BLaER1 (cell line): Measurements from ENCODE around the gene ZC3H7A.

Source experiments
- H3K27ac ChIP-seq: shearing (Covaris generic); formaldehyde crosslinking; 2 replicates; pipeline ENCODE4 v1.8.1; 2022
- H3K27me3 ChIP-seq: shearing (Covaris generic); formaldehyde crosslinking; 2 replicates; pipeline ENCODE4 v1.8.1; 2022
- H3K36me3 ChIP-seq: shearing (Covaris generic); formaldehyde crosslinking; 2 replicates; pipeline ENCODE4 v1.8.1; 2022
- H3K4me1 ChIP-seq: shearing (Covaris generic); formaldehyde crosslinking; 2 replicates; pipeline ENCODE4 v1.8.1; 2022
- H3K4me2 ChIP-seq: shearing (Covaris generic); formaldehyde crosslinking; 2 replicates; pipeline ENCODE4 v1.8.1; 2022
- H3K4me3 ChIP-seq: shearing (Covaris generic); formaldehyde crosslinking; 2 replicates; pipeline ENCODE4 v1.8.1; 2022
- H3K9ac ChIP-seq: shearing (Covaris generic); formaldehyde crosslinking; 2 replicates; pipeline ENCODE4 v1.8.1; 2022
- H3K9me3 ChIP-seq: shearing (Covaris generic); formaldehyde crosslinking; 2 replicates; pipeline ENCODE4 v1.8.1; 2022
- H4K20me1 ChIP-seq: shearing (Covaris generic); formaldehyde crosslinking; 2 replicates; pipeline ENCODE4 v1.8.1; 2022
- Cebpa-rat ChIP-seq: shearing (Covaris generic); IDR thresholded peaks from 2 replicates; pipeline ENCODE4 v1.8.1; 2022

Gene ZC3H7A

DNA sequence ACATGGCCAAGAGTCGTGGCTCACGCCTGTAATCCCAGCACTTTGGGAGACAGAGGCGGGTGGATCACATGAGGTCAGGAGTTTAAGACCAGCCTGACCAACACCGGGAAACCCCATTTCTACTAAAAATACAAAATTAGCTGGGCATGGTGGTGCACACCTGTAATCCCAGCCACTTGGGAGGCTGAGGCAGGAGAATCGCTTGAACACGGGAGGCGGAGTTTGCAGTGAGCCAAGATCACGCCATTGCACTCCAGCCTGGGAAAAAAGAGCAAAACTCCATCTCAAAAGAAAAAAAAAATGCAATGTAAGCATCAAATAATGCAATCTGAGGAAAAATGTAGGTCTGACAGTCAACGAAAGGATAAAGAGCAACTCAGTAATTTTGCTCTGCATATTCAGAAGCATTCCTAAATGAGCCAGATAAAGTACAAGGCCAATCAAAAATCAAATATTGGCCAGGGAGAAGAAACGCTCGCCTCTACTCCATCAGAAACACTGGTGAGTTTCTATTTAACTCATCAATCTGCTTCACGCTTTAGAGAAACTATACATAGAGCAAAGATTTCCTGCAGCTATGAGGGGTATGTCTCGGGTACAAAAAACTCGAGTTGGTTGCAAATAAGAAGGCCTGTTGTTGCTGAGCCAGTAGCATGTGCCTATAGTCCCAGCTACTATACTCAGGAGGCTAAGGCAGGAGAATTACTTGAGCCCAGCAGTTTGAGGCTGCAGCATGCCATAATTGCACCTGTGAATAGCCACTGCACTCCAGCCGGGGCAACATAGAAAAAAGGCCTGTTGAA lies 58.1 kb downstream of the ZC3H7A start:
- peaks cover 80% of the 10 kb centered on the region for H3K4me1 ChIP-seq
- no peaks in the 10 kb centered on the region for H3K9me3 ChIP-seq
- H3K4me3 ChIP-seq, result no peak overlapping the region
- no peak for TF ChIP-seq Cebpa-rat
- H3K4me2 ChIP-seq, result peak overlapping the region; percentile 84
- no peaks in the 10 kb centered on the region for H3K27me3 ChIP-seq
- H3K27ac ChIP-seq, result no peak overlapping the region
- peaks cover 83% of the 10 kb centered on the region for H4K20me1 ChIP-seq
- no peak overlapping the region for H3K9ac ChIP-seq
- peaks cover 44% of the 10 kb centered on the region for H3K36me3 ChIP-seq

DNA sequence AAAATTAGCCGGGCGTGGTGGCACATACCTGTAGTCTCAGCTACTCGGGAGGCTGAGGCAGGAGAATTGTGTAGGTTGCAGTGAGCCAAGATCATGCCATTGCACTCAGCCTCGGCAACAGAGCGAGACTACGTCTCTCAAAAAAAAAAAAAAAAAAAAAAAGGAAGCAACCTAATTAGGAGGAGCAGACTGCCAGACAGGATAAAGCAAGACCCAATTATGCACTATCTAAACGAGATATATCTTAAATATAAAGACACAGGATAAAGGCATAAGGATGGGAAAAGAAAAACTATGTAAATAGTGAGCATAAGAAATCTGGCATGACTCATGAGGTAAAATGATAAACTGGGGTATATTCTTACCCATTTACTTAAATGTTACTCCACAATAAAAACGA lies 59.3 kb downstream of the ZC3H7A start:
- peaks cover 83% of the 10 kb centered on the region for H4K20me1 ChIP-seq
- no peak overlapping the region for H3K4me2 ChIP-seq
- peaks cover 53% of the 10 kb centered on the region for H3K36me3 ChIP-seq
- H3K9me3 ChIP-seq, result no peaks in the 10 kb centered on the region
- no peaks in the 10 kb centered on the region for H3K27me3 ChIP-seq
- no peak overlapping the region for H3K9ac ChIP-seq
- H3K4me3 ChIP-seq, result no peak overlapping the region
- H3K4me1 ChIP-seq, result peaks cover 82% of the 10 kb centered on the region
- no peak for TF ChIP-seq Cebpa-rat
- no peak overlapping the region for H3K27ac ChIP-seq

DNA sequence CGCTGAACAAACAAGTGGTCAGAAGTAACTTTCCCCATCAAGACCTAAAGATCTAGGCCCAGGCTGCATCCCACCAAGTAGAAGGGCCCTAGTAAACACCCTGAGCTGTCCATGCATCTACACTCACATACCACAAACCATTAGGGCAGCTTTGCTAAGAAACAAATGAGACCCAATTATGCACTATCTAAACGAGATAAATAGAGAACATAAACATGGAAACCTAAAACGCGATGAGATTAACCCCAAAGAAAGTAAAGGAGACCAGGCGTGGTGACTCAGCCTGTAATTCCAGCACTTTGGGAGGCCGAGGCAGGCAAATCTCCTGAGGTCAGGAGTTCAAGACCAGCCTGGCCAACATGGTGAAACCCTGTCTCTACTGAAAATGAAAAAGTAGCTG lies 60.2 kb downstream of the ZC3H7A start:
- H3K27me3 ChIP-seq, result no peaks in the 10 kb centered on the region
- no peak for TF ChIP-seq Cebpa-rat
- H3K4me2 ChIP-seq, result no peak overlapping the region; the same call in 1 of the 2 replicates
- H3K36me3 ChIP-seq, result peaks cover 61% of the 10 kb centered on the region
- peaks cover 89% of the 10 kb centered on the region for H3K4me1 ChIP-seq
- no peak overlapping the region for H3K27ac ChIP-seq
- H3K4me3 ChIP-seq, result no peak overlapping the region
- H3K9me3 ChIP-seq, result no peaks in the 10 kb centered on the region
- no peak overlapping the region for H3K9ac ChIP-seq
- H4K20me1 ChIP-seq, result peaks cover 78% of the 10 kb centered on the region

DNA sequence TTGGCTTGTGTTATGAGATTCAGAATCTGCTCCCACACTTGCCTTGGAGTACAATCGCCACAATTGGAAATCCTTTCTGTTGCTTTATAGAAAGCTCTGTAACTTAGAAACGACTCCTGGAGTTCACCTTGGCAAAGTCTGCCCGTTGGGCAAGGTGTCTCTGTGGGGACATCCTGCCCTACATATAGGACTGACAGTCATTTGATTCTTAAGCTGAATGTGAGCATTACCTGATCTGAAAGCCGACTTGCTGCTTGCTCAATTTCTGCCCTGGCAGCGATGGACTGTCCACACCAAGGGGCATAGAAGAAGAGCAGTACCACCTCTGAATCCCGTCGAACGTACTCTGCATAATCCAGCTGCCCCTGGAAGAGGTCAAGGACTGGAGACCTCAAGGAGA lies 61.3 kb downstream of the ZC3H7A start:
- H3K4me1 ChIP-seq, result peaks cover 82% of the 10 kb centered on the region
- peaks cover 72% of the 10 kb centered on the region for H3K36me3 ChIP-seq
- H4K20me1 ChIP-seq, result peaks cover 67% of the 10 kb centered on the region
- H3K9me3 ChIP-seq, result no peaks in the 10 kb centered on the region
- peak overlapping the region; percentile 12; the same call in 1 of the 2 replicates for H3K4me2 ChIP-seq
- H3K4me3 ChIP-seq, result no peak overlapping the region
- no peak for TF ChIP-seq Cebpa-rat
- no peak overlapping the region for H3K9ac ChIP-seq
- no peaks in the 10 kb centered on the region for H3K27me3 ChIP-seq
- no peak overlapping the region for H3K27ac ChIP-seq

DNA sequence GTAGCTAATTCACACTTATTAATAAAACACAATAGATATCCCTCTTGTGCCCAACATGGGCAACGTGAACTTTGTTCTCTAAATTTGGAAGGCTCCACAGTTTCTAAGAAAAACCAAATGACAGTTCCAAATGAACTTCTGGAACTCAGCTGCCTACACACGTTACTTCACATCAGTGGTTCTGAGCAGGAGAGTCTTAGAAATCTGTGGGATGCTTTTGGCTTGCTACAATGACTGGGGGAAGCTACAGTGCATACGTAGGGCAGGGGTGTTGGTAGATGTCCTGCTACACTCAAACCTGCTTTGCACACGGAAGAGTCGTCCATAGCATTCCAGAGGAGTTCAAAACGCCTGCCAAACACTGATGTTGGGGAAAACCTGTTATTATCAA lies 62.4 kb downstream of the ZC3H7A start:
- Histone ChIP-seq H3K4me2 (peak overlapping the region; percentile 68), H3K9me3 (no peaks in the 10 kb centered on the region), H3K36me3 (peaks cover 84% of the 10 kb centered on the region), H3K4me3 (no peak overlapping the region), H3K9ac (peak overlapping the region; percentile 40; the same call in 1 of the 2 replicates), H3K4me1 (peaks cover 71% of the 10 kb centered on the region), H3K27me3 (no peaks in the 10 kb centered on the region), H3K27ac (peak overlapping the region; percentile 42), H4K20me1 (peaks cover 56% of the 10 kb centered on the region)
- TF ChIP-seq Cebpa-rat, result no peak

DNA sequence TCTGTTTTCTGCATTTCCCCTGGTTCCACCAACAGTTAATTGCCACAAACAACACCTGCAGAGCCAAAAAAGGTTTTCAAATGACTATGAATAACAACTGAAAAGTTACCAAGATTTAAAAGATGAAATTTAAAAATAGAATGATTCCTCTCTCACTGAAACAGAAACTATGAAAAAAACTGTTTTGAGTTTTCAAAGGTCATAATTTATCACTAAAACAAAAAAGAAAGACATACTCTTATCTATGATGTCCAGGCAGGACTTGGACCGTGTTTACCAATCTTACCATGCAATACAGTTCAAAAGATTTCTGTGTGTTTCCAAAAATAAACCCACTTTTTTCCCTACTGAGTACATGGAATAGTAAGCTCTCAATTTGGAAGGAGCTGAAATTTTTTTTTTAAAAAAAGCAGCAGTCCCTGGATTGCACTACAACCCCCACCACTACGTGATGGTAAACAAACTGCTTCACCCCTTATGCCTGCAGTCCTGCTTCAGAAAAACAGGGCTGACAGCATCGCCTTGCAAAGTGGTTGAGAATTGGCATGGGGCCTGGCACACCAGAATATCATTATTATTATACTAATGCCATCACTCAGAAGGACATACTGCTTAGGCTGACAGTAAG lies 62.9 kb downstream of the ZC3H7A start:
- H3K27ac ChIP-seq, result peak overlapping the region; percentile 42
- no peaks in the 10 kb centered on the region for H3K27me3 ChIP-seq
- peaks cover 89% of the 10 kb centered on the region for H3K36me3 ChIP-seq
- peaks cover 50% of the 10 kb centered on the region for H4K20me1 ChIP-seq
- H3K4me2 ChIP-seq, result peak overlapping the region; percentile 68
- no peaks in the 10 kb centered on the region for H3K9me3 ChIP-seq
- H3K4me3 ChIP-seq, result no peak overlapping the region
- peaks cover 66% of the 10 kb centered on the region for H3K4me1 ChIP-seq
- no peak for TF ChIP-seq Cebpa-rat
- H3K9ac ChIP-seq, result peak overlapping the region; percentile 40; the same call in 1 of the 2 replicates

DNA sequence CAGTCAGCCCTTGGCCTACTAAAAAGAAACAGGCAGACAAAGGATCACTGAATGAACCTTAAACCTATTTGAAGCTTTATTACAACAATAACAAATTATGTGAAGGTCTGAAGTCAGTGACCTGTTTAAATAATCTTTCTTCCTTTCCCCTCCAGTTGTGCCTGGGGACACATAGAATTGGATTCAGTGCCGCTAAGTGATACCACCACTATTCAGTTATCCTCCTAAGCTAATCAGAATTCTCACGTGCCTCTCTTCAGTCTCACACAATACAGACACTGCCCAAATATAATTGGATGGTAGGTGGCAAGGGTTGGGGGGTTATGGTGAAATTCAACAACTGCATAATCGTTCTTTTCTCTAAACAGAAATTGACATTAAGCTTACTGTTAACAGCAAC lies 65.8 kb downstream of the ZC3H7A start:
- H3K4me2 ChIP-seq, result no peak overlapping the region
- peaks cover 43% of the 10 kb centered on the region for H3K4me1 ChIP-seq
- H3K9me3 ChIP-seq, result no peaks in the 10 kb centered on the region
- H4K20me1 ChIP-seq, result peaks cover 33% of the 10 kb centered on the region
- no peak overlapping the region for H3K27ac ChIP-seq
- no peaks in the 10 kb centered on the region for H3K27me3 ChIP-seq
- TF ChIP-seq Cebpa-rat, result no peak
- H3K36me3 ChIP-seq, result peaks cover 89% of the 10 kb centered on the region
- no peak overlapping the region for H3K9ac ChIP-seq
- no peak overlapping the region for H3K4me3 ChIP-seq

DNA sequence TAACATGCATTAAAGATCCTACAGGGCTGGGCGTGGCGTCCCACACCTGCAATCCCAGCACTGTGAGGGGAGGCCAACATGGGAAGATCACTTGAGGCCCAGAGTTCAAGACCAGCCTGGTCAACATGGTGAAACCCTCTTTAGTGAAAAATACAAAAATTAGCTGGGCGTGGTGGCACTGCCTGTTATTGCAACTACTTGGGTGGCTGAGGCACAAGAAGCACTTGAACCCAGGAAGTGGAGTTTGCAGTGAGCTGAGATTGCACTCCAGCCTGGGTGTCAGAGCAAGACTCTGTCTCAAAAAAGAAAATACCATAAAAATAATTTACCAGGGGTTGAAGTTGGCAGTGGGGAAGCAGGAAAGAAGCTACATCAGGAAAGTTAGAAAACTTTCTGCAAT lies 67.3 kb downstream of the ZC3H7A start:
- H3K9me3 ChIP-seq, result no peaks in the 10 kb centered on the region
- no peak overlapping the region for H3K4me3 ChIP-seq
- H4K20me1 ChIP-seq, result peaks cover 20% of the 10 kb centered on the region
- peaks cover 29% of the 10 kb centered on the region for H3K4me1 ChIP-seq
- H3K9ac ChIP-seq, result no peak overlapping the region
- no peak overlapping the region for H3K27ac ChIP-seq
- H3K27me3 ChIP-seq, result no peaks in the 10 kb centered on the region
- H3K4me2 ChIP-seq, result no peak overlapping the region
- TF ChIP-seq Cebpa-rat, result no peak
- H3K36me3 ChIP-seq, result peaks cover 89% of the 10 kb centered on the region

DNA sequence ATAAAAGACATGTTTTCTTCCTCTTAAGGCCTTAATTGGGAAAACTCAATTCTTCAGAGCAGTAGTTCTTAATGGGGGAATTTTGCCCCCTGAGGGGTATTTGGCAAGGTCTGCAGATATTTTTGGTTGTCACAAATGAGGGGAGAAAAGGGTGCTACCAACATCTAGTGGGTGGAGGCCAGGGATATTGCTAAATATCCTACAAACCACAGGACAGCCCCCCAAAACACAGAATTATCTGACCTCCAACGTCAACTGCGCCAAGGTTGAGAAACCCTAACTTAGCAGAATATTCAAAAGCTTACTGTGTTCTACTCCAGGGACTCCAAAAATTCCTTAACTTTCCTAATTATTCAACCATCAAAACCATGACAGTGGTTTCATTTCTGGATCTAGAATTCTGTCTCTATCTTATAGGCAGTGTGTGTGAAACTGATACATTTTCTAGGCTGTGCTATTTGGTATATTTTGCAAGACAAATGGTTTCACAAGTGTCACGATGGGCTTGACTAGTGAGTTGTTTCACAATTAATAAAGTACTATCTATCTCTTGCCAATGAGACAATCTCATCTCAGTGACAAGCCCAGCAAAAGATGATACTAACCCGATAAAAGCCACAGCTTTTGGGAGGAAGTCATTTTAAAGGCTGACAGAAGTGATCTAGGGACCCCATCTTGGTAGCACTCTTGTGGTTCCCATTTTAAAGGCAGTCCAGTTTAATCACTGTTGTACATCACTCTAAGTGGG lies 69.1 kb downstream of the ZC3H7A start:
- Histone ChIP-seq H3K36me3 (peaks cover 94% of the 10 kb centered on the region), H3K9me3 (no peaks in the 10 kb centered on the region), H3K4me3 (no peak overlapping the region), H3K27ac (no peak overlapping the region), H4K20me1 (peaks cover 17% of the 10 kb centered on the region), H3K9ac (no peak overlapping the region), H3K4me2 (no peak overlapping the region), H3K4me1 (peaks cover 10% of the 10 kb centered on the region; the same call in 1 of the 2 replicates), H3K27me3 (no peaks in the 10 kb centered on the region)
- no peak for TF ChIP-seq Cebpa-rat

DNA sequence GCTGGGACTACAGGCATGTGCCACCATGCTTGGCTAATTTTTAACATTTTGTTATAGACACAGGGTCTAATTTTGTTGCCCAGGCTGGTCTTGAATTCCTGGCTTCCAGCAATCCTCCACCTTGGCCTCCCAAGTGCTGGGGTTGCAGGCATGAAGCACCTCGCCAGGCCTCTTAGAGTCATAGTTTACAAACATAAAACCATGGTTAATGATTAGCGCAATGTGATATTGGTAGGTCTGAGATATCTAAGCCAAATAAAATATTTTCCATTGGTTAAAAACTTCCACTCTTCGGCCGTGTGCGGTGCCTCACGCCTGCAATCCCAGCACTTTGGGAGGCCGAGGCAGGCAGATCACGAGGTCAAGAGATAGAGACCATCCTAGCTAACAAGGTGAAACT lies 71.0 kb downstream of the ZC3H7A start:
- Histone ChIP-seq H3K27ac (no peak overlapping the region), H3K9me3 (no peaks in the 10 kb centered on the region), H3K9ac (no peak overlapping the region), H3K4me1 (peaks cover 5% of the 10 kb centered on the region; the same call in 1 of the 2 replicates), H3K4me2 (no peak overlapping the region), H3K4me3 (no peak overlapping the region), H3K27me3 (no peaks in the 10 kb centered on the region), H4K20me1 (peaks cover 36% of the 10 kb centered on the region), H3K36me3 (peaks cover 92% of the 10 kb centered on the region)
- no peak for TF ChIP-seq Cebpa-rat
